ENCODE data around the gene ADCY7. TPM values are rescaled to one million over a fixed set of nuclear protein-coding genes. Genes with fewer than 3 reads are reported as not detected.

Gene ADCY7
- total RNA-seq, 1 donor = 26.0 TPM

- no peak overlapping the region for H3K4me3 ChIP-seq (ENCODE audit: low read depth, low read length)
- no peak for TF ChIP-seq CTCF (IDR thresholded peaks at IDR 0.05; ENCODE audit: insufficient read depth, low read length)
- DNase-seq (ENCODE audit: low read depth) = no peak
These were observed 9.3 kb downstream of the ADCY7 start for GRCh38 chr16:50275428-50276325.

- DNase-seq (ENCODE audit: low read depth) = no peak
- H3K4me3 ChIP-seq (ENCODE audit: low read depth, low read length) = no peak overlapping the region
- no peak for TF ChIP-seq CTCF (IDR thresholded peaks at IDR 0.05; ENCODE audit: insufficient read depth, low read length)
These were observed 9.9 kb downstream of the ADCY7 start for GRCh38 chr16:50276326-50276640.

- TF ChIP-seq CTCF (IDR thresholded peaks at IDR 0.05; ENCODE audit: insufficient read depth, low read length) = no peak
- DNase-seq (ENCODE audit: low read depth) = no peak
- H3K4me3 ChIP-seq (ENCODE audit: low read depth, low read length) = no peak overlapping the region
These were observed 10.6 kb downstream of the ADCY7 start for GRCh38 chr16:50276801-50277555.

GRCh38 chr16:50278251-50278650, 11.9 kb downstream of the ADCY7 start:
- no peak for TF ChIP-seq CTCF (IDR thresholded peaks at IDR 0.05; ENCODE audit: insufficient read depth, low read length)
- H3K4me3 ChIP-seq (ENCODE audit: low read depth, low read length) = no peak overlapping the region
- no peak for DNase-seq (ENCODE audit: low read depth)

GRCh38 chr16:50279504-50279865, 13.1 kb downstream of the ADCY7 start:
- TF ChIP-seq CTCF (IDR thresholded peaks at IDR 0.05; ENCODE audit: insufficient read depth, low read length) = no peak
- DNase-seq (ENCODE audit: low read depth) = no peak

GRCh38 chr16:50280932-50281331, 14.6 kb downstream of the ADCY7 start:
- no peak for DNase-seq (ENCODE audit: low read depth)
- no peak for TF ChIP-seq CTCF (IDR thresholded peaks at IDR 0.05; ENCODE audit: insufficient read depth, low read length)

More at GRCh38 chr16:50279504-50279865, 13.1 kb downstream of the ADCY7 start:
- H3K4me3 ChIP-seq (ENCODE audit: low read depth, low read length) = no peak overlapping the region

More at GRCh38 chr16:50280932-50281331, 14.6 kb downstream of the ADCY7 start:
- H3K4me3 ChIP-seq (ENCODE audit: low read depth, low read length) = no peak overlapping the region
